Kidney (tissue), 14 donors: ENCODE measurements around the gene ETDB. TPM values are rescaled to one million over a fixed set of nuclear protein-coding genes. Genes with fewer than 3 reads are reported as not detected.

Experiments used
- DNase-seq, 5 donors: peaks; one replicate each; pipeline ENCODE4 v3.0.0-alpha.2; 2013 to 2020
- FAIRE-seq: peaks from 2 replicates; lab custom pipeline; 2012; peaks lifted over from hg19 to GRCh38; lab: Jason Lieb, UNC
- H3K27ac ChIP-seq, 2 donors: one replicate each; pipeline ENCODE4 v1.7.0; 2013; ENCODE audit warnings: low read depth in 2 of 2, low read length in 2 of 2, inconsistent platforms in 1 of 2
- H3K27me3 ChIP-seq: one replicate; pipeline ENCODE4 v1.7.1; 2013; ENCODE audit warnings: low read length, inconsistent platforms; ENCODE audit not compliant: control insufficient read depth, insufficient read depth
- H3K36me3 ChIP-seq, 3 donors: one replicate each; pipeline versions ENCODE4 v1.7.0 to v1.7.1; 2013; ENCODE audit warnings: low read length in 3 of 3, control low read depth in 1 of 3, inconsistent platforms in 1 of 3; ENCODE audit not compliant: insufficient read depth in 3 of 3, control insufficient read depth in 2 of 3
- H3K4me1 ChIP-seq, 3 donors: one replicate each; pipeline versions ENCODE4 v1.7.0 to v1.7.1; 2013; ENCODE audit warnings: low read length in 3 of 3, inconsistent platforms in 1 of 3, low read depth in 1 of 3; ENCODE audit not compliant: control insufficient read depth in 2 of 3, insufficient read depth in 2 of 3
- H3K4me3 ChIP-seq, 3 donors: one replicate each; pipeline versions ENCODE4 v1.7.0 to v1.8.1; 2013; ENCODE audit warnings: low read length in 3 of 3, control low read depth in 1 of 3, inconsistent platforms in 1 of 3
- H3K9ac ChIP-seq, 3 donors: one replicate each; pipeline versions ENCODE4 v1.7.0 to v1.7.1; 2013; ENCODE audit warnings: low read length in 3 of 3, control low read depth in 1 of 3, inconsistent platforms in 1 of 3
- H3K9me3 ChIP-seq, 3 donors: one replicate each; pipeline versions ENCODE4 v1.7.0 to v1.7.1; 2013; ENCODE audit warnings: low read length in 3 of 3, control low read depth in 1 of 3, inconsistent platforms in 1 of 3; ENCODE audit not compliant: control insufficient read depth in 2 of 3, insufficient read depth in 1 of 3
- CTCF ChIP-seq: IDR thresholded peaks from 3 replicates; pipeline ENCODE4 v1.5.1; 2012; ENCODE audit warnings: mild to moderate bottlenecking, moderate library complexity, borderline replicate concordance; ENCODE audit not compliant: insufficient read depth; ENCODE audit errors: extremely low read depth
- intact Hi-C: fragments of 100-400 bp; cut with DNase I; formaldehyde crosslinking; loops from one replicate; pipeline ENCODE4 v1.11.1; 2022
- polyA plus RNA-seq: library from polyadenylated mRNA; stranded (reverse); fragments of 350-450 nt; fragmentation: Illumina TruSeq; extraction: RNeasy Lipid Tissue Mini Kit (QIAGEN cat#74804); gene quantifications from one replicate; pipeline ENCODE4 v1.2.3, GENCODE V29; 2014; ENCODE audit warnings: low read depth, low replicate concordance; ENCODE audit not compliant: insufficient read depth
- total RNA-seq: library from RNA; stranded (reverse); fragmentation: NEBNext Ultra II Directional; extraction: Animal tissue kit (Norgen Biotek cat#: 25700); gene quantifications from one replicate; pipeline ENCODE4 v1.2.1, GENCODE V29; 2021
- donor health status: control.
- donor health status: control.
- donor health status: control.
- donor health status: control.
- donor health status: control.
- donor health status: DM: yes; HTN: yes; CAD: no.
- donor health status: Normal renal cell carcinoma (clear cell type).

ETDB gene
- total and polyA plus RNA-seq, 2 donors from 2014 or later = not detected

GRCh38 chrX:135114392-135114791, 5.9 kb downstream of the ETDB start:
- no peak for TF ChIP-seq CTCF
- H3K4me1 ChIP-seq = no peaks in the 10 kb centered on the region
- FAIRE-seq = no peak
- intact Hi-C loops = no loop called here
- no peaks in the 10 kb centered on the region for H3K9me3 ChIP-seq
- no peak overlapping the region for H3K9ac ChIP-seq
- no peak overlapping the region for H3K4me3 ChIP-seq
- H3K27me3 ChIP-seq = no peaks in the 10 kb centered on the region
- DNase-seq = no peak
- no peak overlapping the region for H3K27ac ChIP-seq
- no peaks in the 10 kb centered on the region for H3K36me3 ChIP-seq

GRCh38 chrX:135112743-135113142, 7.6 kb downstream of the ETDB start:
- Histone ChIP-seq H3K36me3 (no peaks in the 10 kb centered on the region), H3K4me3 (no peak overlapping the region), H3K27me3 (no peaks in the 10 kb centered on the region), H3K9me3 (no peaks in the 10 kb centered on the region), H3K4me1 (no peaks in the 10 kb centered on the region), H3K27ac (no peak overlapping the region), H3K9ac (no peak overlapping the region)
- DNase-seq = peak in 1 of 5 donors; percentile 55
- intact Hi-C loops = no loop called here
- no peak for TF ChIP-seq CTCF
- no peak for FAIRE-seq

GRCh38 chrX:135112096-135112729, 8.1 kb downstream of the ETDB start:
- peak; percentile 72 for FAIRE-seq
- Histone ChIP-seq H3K9me3 (no peaks in the 10 kb centered on the region), H3K36me3 (no peaks in the 10 kb centered on the region), H3K9ac (no peak overlapping the region), H3K4me3 (no peak overlapping the region), H3K27me3 (no peaks in the 10 kb centered on the region), H3K27ac (no peak overlapping the region), H3K4me1 (no peaks in the 10 kb centered on the region)
- intact Hi-C loops = no loop called here
- TF ChIP-seq CTCF = peak; percentile 50
- peak in 2 of 5 donors; percentile 19 to 21 for DNase-seq

GRCh38 chrX:135109554-135109953, 10.8 kb downstream of the ETDB start:
- intact Hi-C loops = no loop called here
- TF ChIP-seq CTCF = no peak
- no peak for DNase-seq
- FAIRE-seq = no peak
- no peaks in the 10 kb centered on the region for H3K4me1 ChIP-seq
- H3K36me3 ChIP-seq = no peaks in the 10 kb centered on the region
- no peaks in the 10 kb centered on the region for H3K9me3 ChIP-seq
- no peak overlapping the region for H3K9ac ChIP-seq
- no peak overlapping the region for H3K4me3 ChIP-seq
- no peaks in the 10 kb centered on the region for H3K27me3 ChIP-seq
- H3K27ac ChIP-seq = no peak overlapping the region
